NT2/D1 (cell line): ENCODE measurements around the gene TOM1L2.

Experiments
- YY1 ChIP-seq: IDR thresholded peaks from 2 replicates; pipeline ENCODE4 v1.6.1; 2011; ENCODE audit not compliant: insufficient read length, insufficient read depth
- ZNF274 ChIP-seq: IDR thresholded peaks from 2 replicates; pipeline ENCODE4 v1.6.1; 2011; ENCODE audit warnings: mild to moderate bottlenecking, low read depth, low read length

- TF ChIP-seq YY1 (no peak), ZNF274 (no peak)
Measured at GRCh38 chr17:17857496-17857895, 114.7 kb downstream of the TOM1L2 start.
